Endothelial cell of umbilical vein (primary cell): ENCODE results near the gene HDAC3.

Experiments used
- EZH2 ChIP-seq: IDR thresholded peaks from 2 replicates; pipeline ENCODE4 v1.6.1; 2012; ENCODE audit warnings: borderline replicate concordance, low read depth, mild to moderate bottlenecking, moderate library complexity, low read length, inconsistent platforms; ENCODE audit not compliant: severe bottlenecking
- FOS ChIP-seq: IDR thresholded peaks from 2 replicates; pipeline ENCODE4 v1.6.1; 2011; ENCODE audit warnings: mild to moderate bottlenecking, low read length, moderate library complexity, borderline replicate concordance; ENCODE audit not compliant: insufficient read depth
- GATA2 ChIP-seq: IDR thresholded peaks from 2 replicates; pipeline ENCODE4 v1.7.0; 2011; ENCODE audit warnings: low read depth, mild to moderate bottlenecking, moderate library complexity, mixed read lengths, low read length; ENCODE audit not compliant: insufficient read length, insufficient read depth
- JUN ChIP-seq: IDR thresholded peaks from 2 replicates; pipeline ENCODE4 v1.6.1; 2011; ENCODE audit warnings: borderline replicate concordance, low read depth; ENCODE audit not compliant: insufficient read length, insufficient read depth
- MYC ChIP-seq: IDR thresholded peaks from one replicate; pipeline ENCODE4 v1.6.1; 2011; ENCODE audit warnings: mild to moderate bottlenecking, low read depth, low read length
- POLR2A ChIP-seq: IDR thresholded peaks from 2 replicates; pipeline ENCODE4 v1.6.1; 2012; ENCODE audit warnings: low read depth, mild to moderate bottlenecking, control low read depth, low read length
- POLR2AphosphoS5 ChIP-seq: IDR thresholded peaks from 2 replicates; pipeline ENCODE4 v1.6.1; 2012; ENCODE audit warnings: low read depth, mild to moderate bottlenecking, control low read depth, low read length, moderate library complexity; ENCODE audit not compliant: insufficient read depth
- TF ChIP-seq, protein P1 (sequence below), 2 donors: IDR thresholded peaks; 1 replicate in 1 of 2; 2 replicates in 1 of 2; pipeline ENCODE4 v1.5.1; 2011; ENCODE audit warnings: low read length in 2 of 2, mild to moderate bottlenecking in 2 of 2, moderate library complexity in 2 of 2, control low read depth in 1 of 2, inconsistent platforms in 1 of 2, low read depth in 1 of 2; ENCODE audit not compliant: insufficient read depth in 1 of 2; ENCODE audit errors: extremely low read depth in 1 of 2
- TF ChIP-seq, protein P2 (sequence below): IDR thresholded peaks from 2 replicates; pipeline ENCODE4 v1.6.1; 2011; ENCODE audit not compliant: insufficient read depth, insufficient read length

DNA sequence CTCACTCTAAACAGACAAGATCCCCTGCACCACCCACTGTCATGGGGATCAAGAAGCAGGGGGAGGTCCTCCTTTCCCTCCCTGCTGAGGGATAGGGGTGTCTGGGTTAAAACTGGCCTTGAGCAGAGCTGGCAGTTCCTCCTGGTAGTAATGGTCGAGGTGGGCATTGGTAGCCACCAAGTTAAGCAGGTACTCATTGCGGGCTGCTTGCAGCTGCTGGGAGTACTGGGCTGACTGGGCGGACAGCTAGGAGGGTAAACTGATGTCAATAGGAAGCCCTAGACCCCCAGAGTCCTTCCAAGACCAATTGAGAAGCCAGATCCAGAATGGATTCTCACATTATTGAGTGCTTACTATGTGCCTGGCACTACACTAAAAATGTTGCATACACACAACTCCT lies 11.2 kb upstream of the HDAC3 start:
- TF ChIP-seq, protein P1, sequence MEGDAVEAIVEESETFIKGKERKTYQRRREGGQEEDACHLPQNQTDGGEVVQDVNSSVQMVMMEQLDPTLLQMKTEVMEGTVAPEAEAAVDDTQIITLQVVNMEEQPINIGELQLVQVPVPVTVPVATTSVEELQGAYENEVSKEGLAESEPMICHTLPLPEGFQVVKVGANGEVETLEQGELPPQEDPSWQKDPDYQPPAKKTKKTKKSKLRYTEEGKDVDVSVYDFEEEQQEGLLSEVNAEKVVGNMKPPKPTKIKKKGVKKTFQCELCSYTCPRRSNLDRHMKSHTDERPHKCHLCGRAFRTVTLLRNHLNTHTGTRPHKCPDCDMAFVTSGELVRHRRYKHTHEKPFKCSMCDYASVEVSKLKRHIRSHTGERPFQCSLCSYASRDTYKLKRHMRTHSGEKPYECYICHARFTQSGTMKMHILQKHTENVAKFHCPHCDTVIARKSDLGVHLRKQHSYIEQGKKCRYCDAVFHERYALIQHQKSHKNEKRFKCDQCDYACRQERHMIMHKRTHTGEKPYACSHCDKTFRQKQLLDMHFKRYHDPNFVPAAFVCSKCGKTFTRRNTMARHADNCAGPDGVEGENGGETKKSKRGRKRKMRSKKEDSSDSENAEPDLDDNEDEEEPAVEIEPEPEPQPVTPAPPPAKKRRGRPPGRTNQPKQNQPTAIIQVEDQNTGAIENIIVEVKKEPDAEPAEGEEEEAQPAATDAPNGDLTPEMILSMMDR (IDR thresholded peaks at IDR 0.05; ENCODE audit: extremely low read depth in 1 of 2, insufficient read depth in 1 of 2, low read depth in 1 of 2, low read length in 2 of 2), result no peak
- TF ChIP-seq EZH2 (no peak), POLR2AphosphoS5 (no peak), POLR2A (no peak), FOS (no peak), JUN (no peak), MYC (no peak), GATA2 (no peak)
- TF ChIP-seq, protein P2, sequence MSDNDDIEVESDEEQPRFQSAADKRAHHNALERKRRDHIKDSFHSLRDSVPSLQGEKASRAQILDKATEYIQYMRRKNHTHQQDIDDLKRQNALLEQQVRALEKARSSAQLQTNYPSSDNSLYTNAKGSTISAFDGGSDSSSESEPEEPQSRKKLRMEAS, result no peak
